Measurements from ENCODE around the gene LMF1.

GRCh38 chr16:894841-895240 is 75.9 kb downstream of the LMF1 start:
- TF ChIP-seq CTCF (optimal IDR thresholded peaks at IDR 0.05 in 1 of 3, IDR thresholded peaks at IDR 0.05 in 1 of 3, conservative IDR thresholded peaks at IDR 0.05 in 1 of 3; ENCODE audit: extremely low read depth in 1 of 3, insufficient read depth in 2 of 3, low read length in 3 of 3) (no peak), EZH2 (IDR thresholded peaks at IDR 0.05; ENCODE audit: low read length) (no peak)

Measured in keratinocyte (primary cell).